T-helper 22 cell (primary cell): ENCODE data around the gene COMT.

Source experiments
- DNase-seq: peaks from one replicate; pipeline ENCODE4 v3.0.0-alpha.2; 2020; ENCODE audit warnings: low read depth

The COMT gene

DNA sequence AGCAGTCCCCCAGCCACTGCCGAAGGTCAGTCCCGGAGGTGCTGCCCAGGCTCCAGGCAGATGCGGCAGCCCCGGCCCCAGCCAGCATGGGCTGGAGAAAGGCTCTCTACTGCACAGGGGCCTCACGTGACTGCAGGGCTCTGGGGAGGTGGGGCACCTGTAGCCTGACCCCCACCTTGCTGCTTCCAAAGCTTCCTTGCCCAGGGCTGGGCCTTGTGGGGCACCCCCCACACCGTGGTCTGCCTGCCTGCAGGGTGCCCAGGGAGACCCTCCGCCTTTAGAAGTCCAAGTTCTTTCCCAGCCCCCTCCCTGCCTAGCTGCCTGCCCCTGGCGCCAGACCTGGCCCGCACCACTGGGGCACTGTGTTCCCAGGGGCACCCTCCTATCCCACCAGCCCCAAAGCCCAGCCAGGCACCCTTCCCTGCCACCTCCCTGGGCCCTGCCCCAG lies 28.5 kb downstream of the COMT start:
- DNase-seq = no peak

DNA sequence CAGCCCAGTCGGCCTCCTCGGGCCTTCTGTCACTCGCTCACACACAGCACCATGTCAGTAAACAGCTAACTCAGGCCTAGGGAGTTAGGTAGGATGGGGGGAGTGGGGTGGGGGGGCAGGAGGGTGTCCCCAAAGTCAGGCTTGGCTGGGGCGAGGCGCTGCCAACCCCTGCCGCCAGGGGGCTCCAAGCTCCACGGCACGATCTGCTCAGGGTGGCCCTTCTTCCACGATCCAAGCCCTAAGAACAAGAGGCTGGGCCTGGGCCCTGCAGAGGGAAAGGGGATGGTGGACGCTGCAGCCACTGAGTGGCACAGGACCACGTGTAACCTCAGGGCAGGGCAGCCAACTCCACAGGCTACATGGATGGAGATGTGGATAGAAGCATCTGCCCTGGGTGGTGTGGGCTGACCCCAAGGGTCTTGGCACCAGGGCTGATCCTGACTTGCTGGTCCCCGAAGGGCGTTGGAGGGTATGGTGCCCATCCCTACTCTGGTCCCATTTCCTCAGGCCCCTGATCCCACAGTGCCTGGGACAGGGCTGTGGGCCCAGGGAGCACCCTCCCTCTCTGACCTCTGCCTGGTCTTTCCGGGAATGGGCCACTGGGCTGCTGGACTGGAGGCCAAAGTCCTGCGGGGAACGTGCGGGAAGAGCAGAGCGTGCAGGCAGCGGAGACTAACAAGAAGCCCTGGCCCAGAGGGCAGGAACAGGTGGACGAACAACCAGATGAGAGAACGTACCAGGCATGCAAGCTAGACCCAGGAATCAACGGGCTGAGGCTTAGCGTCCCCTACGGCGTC lies 29.1 kb downstream of the COMT start:
- DNase-seq = peak; percentile 36

DNA sequence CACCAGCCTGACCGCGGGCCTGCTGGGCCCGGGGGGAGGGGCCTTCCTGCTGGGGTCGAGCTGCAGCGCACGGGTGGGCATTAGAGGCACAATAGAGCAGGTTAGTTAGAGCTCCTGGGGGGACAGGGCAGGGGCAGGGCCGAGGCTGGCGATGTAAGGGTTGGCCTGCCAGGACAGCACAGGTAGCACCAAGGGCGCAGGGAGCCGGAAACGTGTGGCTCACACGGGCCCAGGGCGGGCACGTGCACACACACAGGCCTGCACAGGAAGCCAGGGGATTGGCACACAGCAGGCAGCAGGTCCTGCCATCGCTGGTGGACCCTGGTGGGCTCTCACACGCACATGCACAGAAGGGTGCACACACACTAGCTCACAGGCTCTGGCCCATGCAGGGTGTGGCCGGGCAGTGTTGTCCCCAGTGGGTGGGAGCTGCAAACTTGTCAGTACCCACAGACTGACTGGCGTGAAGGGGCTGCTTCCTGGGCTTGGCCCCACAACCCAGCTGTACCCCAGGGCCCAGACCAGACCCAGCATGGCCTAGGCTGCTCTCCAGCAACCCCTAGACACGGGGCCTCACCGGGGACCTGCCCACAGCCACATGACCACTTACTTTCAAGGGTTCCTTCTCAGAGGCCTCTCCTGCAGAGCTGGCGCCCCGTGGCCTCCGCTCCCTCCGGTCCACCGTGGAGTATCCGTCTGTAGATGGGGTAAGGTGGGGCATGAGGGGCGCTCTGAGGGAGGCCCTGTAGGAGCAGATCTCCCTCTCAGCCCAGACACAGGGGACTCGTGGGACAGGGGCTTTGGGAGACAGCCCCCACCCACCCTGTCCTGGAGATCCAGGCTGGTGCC lies 29.9 kb downstream of the COMT start:
- no peak for DNase-seq

DNA sequence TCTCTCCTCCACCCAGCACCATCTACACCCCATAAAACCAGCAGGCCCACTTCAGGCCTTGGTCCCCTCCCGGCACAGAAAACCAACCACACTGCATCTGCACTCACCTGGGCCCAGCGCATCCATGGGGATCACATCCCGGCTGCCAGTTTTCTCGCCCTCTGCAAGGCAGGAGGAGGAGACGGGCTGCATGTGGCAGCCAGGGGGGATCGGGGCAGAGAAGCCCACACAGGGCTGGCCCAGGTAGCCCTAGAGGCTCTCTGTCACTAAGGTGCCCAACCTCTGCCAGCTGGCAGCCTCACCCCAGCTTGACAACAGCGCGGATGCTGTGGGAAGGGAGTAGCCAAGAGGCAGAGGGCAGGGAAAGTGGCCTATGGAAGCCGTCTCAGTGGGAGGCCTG lies 30.7 kb downstream of the COMT start:
- no peak for DNase-seq

- DNase-seq = no peak
Measured at GRCh38 chr22:19972652-19973550, 31.3 kb downstream of the COMT start.

- no peak for DNase-seq
Measured at GRCh38 chr22:19973551-19974267, 32.1 kb downstream of the COMT start.

DNA sequence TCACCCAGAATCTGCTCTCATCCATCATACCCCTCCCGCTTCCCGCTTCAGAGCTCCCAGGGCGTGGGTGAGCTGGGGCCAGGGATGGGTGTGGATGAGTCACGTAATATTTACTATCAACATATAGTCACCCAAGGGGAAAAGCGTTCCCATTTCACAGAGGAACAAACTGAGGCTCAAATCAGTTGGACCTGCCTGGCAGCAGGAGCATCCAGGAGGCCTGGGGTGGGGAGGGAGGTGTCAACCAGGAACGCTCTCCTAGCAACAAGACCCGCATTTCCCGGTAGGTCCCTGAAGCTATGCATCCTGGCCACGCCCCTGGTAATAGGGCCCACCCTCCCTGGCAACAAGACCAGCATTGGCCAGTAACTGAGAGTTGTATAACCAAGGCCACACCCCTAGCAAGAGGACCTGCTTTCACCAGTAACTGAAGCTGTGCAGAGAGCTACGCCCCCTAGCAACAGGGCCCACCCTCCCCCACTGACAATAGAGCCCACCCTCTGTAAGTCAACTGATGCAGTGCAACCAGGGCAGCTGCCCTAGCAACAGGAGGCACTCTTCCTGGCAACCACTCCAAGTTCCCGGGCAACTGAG lies 32.8 kb downstream of the COMT start:
- DNase-seq = no peak

- DNase-seq = no peak
Measured at GRCh38 chr22:19974935-19975706, 33.5 kb downstream of the COMT start.

GRCh38 chr22:19975707-19976035 lies 34.1 kb downstream of the COMT start:
- DNase-seq = no peak

DNA sequence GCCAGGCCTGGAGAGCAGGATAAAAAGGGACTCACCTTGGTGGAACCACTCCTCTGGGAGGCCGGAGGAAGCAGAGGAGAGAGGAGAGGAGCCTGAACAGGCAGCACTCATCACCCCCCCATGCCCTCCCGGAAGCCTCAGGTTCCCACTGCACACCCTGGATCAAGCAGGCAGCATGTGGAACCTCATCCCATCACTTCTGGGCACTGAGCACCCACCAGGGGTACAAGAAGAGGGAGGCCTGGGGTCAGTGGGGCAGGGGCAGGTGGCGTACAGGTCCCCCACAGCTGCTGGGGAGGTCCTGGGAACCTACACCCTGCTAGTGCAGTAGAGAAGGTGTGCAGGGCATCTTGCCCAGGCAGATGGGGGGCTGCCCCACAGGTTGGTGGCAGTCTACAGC lies 35.1 kb downstream of the COMT start:
- no peak for DNase-seq

DNA sequence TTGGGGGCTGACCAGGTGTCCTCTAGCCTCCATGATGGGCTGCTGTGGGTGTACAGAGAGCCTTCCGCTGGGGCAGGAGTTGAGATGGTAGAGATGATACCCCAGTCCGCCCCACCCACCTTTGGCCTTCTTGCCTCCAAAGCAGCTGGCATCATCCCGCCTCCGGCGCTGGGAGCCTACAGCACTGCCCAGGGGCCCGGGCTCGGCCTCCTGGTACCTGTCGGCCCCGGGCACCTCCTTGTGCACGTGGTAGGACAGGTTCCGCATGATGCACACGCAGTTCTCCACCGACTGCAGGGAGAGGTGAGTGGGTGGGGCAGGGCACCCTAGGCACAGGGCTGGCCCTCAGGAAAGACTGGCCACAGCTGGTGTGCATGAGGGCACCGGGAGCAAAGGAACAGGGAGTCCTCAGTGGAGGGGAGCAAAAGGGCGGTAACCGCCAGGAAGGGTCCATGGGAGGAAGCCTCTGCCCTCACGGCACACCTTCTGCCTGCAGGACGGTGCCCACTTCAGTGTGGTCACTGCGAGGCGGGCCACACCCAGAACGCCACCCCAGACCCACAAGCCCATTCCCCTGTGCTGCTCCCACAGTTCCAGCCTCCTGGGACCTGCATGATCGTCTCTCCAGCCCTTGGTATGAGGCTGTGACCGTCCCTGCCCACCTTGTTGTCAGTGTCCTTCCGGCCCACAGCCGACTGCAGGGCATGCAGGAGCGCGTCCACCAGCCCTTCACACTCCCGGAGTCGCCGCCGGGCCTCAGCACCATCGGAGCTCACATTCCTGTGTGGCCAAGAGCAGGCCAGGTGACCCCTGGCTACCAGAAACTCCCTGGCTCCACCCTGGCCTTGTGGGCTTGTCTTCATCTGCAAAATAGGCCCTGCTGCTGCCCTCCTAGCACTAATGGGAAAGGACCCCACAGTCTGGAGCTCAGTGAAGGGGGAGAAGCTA lies 36.0 kb downstream of the COMT start:
- no peak for DNase-seq

GRCh38 chr22:19978748-19979147 lies 37.2 kb downstream of the COMT start:
- DNase-seq = no peak

DNA sequence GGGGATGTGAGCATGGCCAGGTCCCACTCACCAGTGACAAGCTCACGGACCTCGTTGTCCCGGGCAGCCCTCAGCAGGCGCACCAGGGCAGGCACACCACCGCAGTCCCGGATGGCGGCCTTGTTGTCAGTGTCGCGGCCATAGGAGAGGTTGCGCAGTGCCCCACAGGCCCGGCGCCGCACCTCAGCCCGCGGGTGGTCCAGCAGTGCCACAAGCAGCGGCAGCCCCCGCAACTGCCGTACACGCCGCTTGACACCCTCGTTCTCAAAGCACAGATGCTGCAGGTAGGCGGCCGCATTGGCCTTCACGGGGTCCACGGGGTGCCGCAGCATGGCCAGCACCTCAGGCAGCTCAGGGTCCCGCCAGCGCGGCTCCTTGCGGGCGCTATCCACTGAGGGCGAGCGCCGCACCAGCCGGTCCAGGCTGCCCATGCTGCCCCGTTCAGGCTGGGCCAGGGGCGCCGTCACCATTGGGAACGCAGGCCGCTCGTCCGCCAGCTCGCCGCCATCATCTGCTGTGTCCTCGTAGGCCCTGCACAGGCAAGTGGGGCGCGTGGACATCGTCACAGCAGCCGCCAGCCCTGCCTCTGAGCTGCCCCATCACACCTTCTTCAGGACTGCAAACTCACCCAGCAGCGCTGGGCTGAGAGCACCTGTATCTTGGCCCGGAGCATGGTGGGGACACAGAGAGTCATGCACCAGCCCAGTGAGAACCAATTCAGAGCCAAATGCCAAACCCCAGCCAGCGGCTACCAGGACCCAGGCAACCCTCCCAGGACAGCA lies 38.3 kb downstream of the COMT start:
- no peak for DNase-seq

DNA sequence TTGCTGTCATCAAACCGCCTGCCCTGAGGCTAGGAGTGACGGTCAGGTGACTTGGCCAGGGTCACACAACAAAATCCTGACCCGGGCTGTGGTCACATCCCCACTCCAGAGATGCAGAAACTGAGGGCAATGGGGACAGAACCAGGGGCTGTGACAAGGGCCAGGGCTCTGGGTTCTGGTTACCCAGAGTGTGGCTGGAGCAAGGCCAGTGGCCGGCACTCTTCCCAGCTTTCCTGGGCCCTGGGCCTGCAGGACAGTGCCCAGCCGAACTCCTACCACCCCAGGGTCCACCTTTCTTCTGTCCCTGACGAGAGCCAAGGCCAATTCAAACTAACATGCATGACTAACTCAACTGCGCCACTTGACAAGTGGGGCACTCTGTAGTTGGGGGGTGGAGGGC lies 39.2 kb downstream of the COMT start:
- DNase-seq = no peak

DNA sequence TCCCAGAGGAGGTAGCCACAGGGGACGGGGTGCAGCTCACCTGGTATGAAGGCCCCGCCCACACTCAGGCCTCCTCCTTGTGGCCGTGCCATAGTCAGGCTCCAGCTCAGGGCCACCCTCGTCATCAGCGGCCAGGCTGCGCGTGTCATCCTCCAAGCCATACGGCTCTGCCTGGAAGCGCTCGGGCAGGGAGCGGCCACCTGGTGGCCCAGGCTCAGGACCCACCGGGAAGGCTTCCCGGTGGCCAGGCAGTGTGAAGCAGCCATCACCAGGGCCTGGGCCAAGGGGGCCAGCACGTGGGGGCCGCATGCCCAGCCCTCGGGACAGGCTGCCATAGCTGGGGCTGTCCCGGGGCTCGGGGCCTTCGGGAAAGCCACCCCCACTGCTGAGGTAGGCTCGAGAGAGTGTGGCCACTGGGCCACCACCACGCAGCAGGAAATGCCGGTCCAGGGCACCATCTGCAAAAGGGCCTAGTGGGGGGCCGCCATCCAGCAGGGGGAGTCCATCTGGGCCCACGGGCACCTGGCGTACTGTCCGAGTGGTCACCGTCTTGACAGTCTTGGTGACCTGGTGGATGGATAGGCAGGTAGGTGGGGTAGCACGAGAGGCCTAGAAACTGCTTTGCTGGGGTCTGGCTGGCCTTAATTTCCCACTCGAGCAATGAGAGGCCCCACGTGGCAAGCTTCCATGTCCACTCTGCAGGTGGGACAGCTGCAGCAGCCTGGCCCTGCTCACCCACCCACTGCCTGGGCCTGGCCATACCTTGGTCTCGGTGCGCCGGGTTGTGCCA lies 39.8 kb downstream of the COMT start:
- DNase-seq = no peak

DNA sequence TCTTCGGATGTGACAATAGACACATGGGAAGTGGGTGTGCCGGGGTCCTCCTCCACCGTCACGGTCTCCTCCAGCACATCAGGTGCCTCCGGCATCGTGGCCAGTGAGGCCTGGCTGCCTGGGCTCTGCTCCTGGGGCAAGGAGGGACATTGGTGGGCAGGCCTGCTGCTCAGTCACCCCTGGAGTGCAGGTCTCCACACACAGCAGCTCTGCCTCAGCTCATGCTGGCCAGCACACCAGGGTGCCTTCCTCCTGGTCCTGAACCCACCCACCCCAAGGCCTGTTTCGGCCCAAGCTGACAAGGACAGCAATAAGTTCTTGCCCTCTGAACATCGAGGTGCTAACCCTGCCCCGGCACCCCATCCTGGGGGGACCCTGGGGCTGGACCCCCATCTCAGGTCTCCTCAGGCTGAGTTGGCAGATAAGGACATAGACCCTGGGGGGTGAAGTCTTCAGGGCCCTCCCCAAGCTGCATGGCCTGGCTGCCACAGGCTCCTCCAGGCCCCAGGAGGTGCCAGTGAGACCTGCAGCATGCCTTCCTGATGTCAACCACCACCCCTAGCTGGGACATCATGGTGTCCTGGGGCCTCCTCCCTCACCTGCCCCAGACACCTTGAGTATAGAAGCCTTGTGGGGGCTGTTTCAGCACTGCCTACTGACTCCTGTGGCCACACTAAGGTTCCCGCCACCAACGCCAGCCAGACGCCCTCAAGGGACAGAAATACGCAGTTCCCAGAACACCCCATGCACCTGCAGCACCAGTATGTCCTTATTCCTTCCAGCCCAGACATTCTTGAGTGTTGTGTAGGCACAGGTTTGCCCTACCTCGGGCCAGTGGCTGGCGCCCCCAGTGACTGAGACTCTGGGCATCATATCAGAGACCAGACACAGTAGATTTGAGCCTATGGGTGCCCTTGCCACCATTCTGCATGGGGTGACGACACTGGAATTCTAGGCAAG lies 40.7 kb downstream of the COMT start:
- DNase-seq = no peak
